Activated CD8-positive, alpha-beta memory T cell treated with anti-CD3 and anti-CD28 coated beads, Interleukin-2, amount 50 U/mL, for 1 hour (primary cell): ENCODE results near the gene CPNE2.

Source experiments
- DNase-seq: peaks from one replicate; pipeline ENCODE4 v3.0.0-alpha.2; 2020; ENCODE audit errors: extremely low read depth

The CPNE2 gene

DNA sequence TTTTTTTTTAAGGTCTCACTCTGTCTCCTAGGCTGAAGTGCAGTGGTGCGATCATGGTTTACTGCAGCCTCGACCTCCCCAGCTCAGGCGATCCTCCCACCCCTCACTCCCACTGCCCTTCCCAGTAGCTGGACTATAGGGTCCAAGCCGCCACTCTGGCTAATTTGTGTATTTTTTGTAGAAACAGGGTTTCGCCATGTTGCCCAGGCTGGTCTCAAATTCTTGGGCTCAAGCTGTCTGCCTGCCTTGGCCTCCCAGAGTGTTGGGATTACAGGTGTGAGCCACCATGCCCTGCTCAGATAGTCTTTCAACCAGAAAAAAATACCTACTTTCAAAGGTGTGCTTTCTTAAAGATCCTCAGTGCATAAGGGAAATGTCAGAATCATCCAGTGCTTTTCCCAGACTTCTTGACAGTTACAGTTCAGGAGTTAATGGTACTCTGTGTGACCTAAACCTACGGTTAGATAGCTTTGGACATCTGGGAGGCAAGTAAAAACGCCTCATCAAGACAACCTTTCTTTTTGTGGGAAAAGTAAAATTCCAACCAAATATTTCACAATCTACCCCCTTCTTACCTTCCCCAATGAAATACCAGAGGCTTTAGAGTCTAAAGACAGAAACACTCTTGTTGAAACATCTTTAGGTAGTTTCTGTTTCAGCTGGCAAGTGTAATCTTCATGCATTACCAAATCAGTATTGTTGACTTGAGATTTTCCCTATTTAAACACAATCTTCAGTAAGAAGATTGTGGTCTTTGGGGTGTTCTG is 100.5 kb downstream of the CPNE2 start:
- DNase-seq = no peak

DNA sequence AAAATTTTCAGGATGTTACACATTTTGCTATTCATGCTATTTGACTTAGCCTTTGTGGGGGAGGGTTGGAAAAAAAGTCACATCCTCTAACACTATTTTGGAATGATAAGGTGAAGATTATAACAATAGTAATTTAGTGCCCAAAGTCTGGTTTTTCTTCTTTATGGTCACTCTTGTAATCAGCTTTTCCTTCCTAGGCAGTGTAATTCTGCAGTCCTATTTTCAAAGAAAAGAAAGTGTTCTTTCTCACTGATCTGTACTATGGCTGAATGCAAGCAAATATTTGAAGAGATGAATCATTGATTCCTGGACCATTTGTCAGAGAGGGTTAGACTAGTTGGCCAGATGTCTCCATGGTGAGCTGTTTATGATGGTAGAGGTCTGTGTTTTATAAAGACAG is 102.1 kb downstream of the CPNE2 start:
- no peak for DNase-seq

DNA sequence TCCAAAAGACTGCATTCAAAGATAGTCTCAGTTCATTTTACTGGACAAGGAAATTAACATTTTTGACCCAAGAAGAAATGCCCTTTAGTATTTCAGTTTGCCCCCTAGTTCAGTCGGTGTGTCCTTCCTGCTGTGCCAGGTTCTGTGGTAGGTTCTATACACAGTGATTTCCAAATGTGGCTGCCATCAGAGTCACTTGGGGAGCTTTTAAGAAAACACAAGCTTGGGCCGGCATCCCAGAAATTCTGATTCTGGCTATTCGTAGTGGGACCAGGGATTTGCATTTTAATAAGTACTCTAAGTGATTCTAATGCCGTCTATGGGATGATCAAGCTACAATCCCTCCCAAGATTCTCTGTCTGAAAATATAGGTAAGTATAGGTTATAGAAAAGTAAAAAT is 103.9 kb downstream of the CPNE2 start:
- DNase-seq = no peak

DNA sequence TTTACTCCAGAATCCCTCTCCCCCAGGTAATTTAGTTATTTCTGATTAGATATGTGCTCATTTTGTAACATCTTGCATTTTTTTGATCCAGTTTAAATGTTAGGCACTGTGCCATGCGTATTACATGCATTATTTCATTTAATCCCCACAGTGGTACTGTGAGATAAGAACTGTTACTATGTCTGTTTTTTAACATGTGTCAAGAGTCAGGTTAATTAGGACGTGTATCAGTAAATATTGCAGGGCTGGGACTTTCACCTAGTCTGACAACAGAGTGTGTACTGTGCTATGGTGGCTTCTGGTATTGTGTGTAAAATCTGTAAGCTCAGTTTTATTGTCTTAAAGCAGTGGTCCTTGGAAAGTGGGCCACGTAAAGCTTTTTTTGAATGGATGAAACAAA is 104.4 kb downstream of the CPNE2 start:
- DNase-seq = no peak
